ENCODE results near the gene NKG7.

GRCh38 chr19:51361239-51361638 lies 11.2 kb downstream of the NKG7 start:
- TF ChIP-seq CTCF (IDR thresholded peaks at IDR 0.05; ENCODE audit: borderline replicate concordance, extremely low read depth, low read length, poor library complexity, severe bottlenecking) (no peak), EZH2 (IDR thresholded peaks at IDR 0.05; ENCODE audit: borderline replicate concordance, low read depth, low read length, severe bottlenecking) (no peak)

All from DND-41 (cell line).